Suprapubic skin (tissue), 4 donors: ENCODE results near the gene BCL2A1.

ENCODE experiments used
- CTCF ChIP-seq, 2 donors: fragments of 200-600 bp in 1 of 2; fragments of 450-650 bp in 1 of 2; sonication (generic) in 1 of 2; IDR thresholded peaks; one replicate each; pipeline ENCODE4 v1.5.1; 2016 to 2019; ENCODE audit warnings: antibody characterized with exemption in 2 of 2, mild to moderate bottlenecking in 1 of 2, moderate library complexity in 1 of 2
- POLR2A ChIP-seq, 2 donors: fragments of 450-650 bp; IDR thresholded peaks; one replicate each; pipeline ENCODE4 v1.6.1; 2017; ENCODE audit warnings: antibody characterized with exemption in 2 of 2, mild to moderate bottlenecking in 2 of 2, moderate library complexity in 2 of 2
- POLR2AphosphoS5 ChIP-seq, 3 donors: sonication (generic); formaldehyde crosslinking; IDR thresholded peaks; one replicate each; pipeline ENCODE4 v1.6.1; 2017; ENCODE audit warnings: antibody characterized with exemption in 3 of 3

DNA sequence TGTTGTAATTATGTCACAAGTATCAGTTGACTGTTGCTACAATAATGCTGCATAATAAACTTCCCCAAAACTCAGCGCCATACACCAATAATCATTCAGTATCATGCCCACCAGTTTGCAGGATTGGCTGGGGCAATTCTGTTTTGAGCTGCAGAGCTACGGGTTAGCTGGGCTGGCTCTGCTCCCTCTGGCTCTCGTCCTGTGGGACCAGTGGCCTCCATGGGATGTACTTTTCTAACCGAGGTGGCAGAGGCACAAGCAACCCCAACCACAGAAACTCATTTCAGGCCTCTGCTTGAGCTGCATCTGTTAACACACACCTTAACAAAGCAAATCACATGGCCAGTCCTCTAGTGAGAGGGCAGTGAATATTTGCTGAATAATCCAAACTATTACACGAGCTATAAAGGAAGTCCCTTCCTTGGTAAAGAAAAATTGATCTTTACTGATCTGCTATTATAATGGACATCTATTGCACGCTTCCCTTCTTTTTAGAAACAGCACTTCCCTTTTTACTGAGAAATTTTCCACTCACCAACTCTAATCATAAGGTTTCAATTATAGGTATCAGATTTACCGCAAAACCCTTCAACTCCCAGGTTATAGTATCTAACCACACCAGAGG lies 10.9 kb upstream of the BCL2A1 start:
- TF ChIP-seq POLR2A (IDR thresholded peaks at IDR 0.05) (no peak), CTCF (IDR thresholded peaks at IDR 0.05) (no peak), POLR2AphosphoS5 (IDR thresholded peaks at IDR 0.05) (no peak)
